NCI-H2227 treated with DMSO at 0.1 percent for 48 hours (cell line): ENCODE results near the gene KIRREL2.
A peak's percentile ranks its signal among the peaks of the same experiment; 100 is the strongest.
"Not testable (repeated sequence)": the region's sequence is repeated elsewhere in the genome, so short reads cannot be mapped to it uniquely, and the experiment has no call there.

Experiments used
- DNase-seq: peaks from one replicate; lab custom pipeline; 2025; lab: John Stamatoyannopoulos, UW

The KIRREL2 gene

GRCh38 chr19:35856546-35857149 is at the start of gene KIRREL2:
TSS of gene KIRREL2 (plus strand) at chr19:35856911. CDS start at chr19:35857120, 209 bp downstream.
- DNase-seq, result peak; percentile 80

- DNase-seq, result no peak
These were observed 49.1 kb upstream of the KIRREL2 start for GRCh38 chr19:35807633-35808032.

GRCh38 chr19:35811317-35812219 is 45.1 kb upstream of the KIRREL2 start:
- no peak for DNase-seq

- no peak for DNase-seq
These were observed 44.3 kb upstream of the KIRREL2 start, which contains the start of gene PRODH2 for GRCh38 chr19:35812220-35813042. TSS of gene PRODH2 (minus strand) at chr19:35812845. CDS start at chr19:35812805, 40 bp downstream.

GRCh38 chr19:35813043-35813890 is 43.4 kb upstream of the KIRREL2 start:
- no peak for DNase-seq

- no peak for DNase-seq
These were observed 40.4 kb upstream of the KIRREL2 start for GRCh38 chr19:35816262-35816661.

- no peak for DNase-seq
These were observed 39.9 kb upstream of the KIRREL2 start for GRCh38 chr19:35816846-35817245.

- no peak for DNase-seq
These were observed 38.3 kb upstream of the KIRREL2 start for GRCh38 chr19:35818445-35818844.

GRCh38 chr19:35822579-35822978 is 34.1 kb upstream of the KIRREL2 start:
- no peak for DNase-seq

- no peak for DNase-seq
These were observed 32.6 kb upstream of the KIRREL2 start for GRCh38 chr19:35824150-35824549.

- DNase-seq, result no peak
These were observed 27.9 kb upstream of the KIRREL2 start for GRCh38 chr19:35828692-35829301.

- DNase-seq, result no peak
These were observed 25.7 kb upstream of the KIRREL2 start for GRCh38 chr19:35830986-35831385.

GRCh38 chr19:35832054-35832453 is 24.7 kb upstream of the KIRREL2 start:
- DNase-seq, result no peak

GRCh38 chr19:35833972-35834371 is 22.7 kb upstream of the KIRREL2 start:
- DNase-seq, result no peak

GRCh38 chr19:35836096-35836495 is 20.6 kb upstream of the KIRREL2 start:
- DNase-seq, result not testable (repeated sequence)

GRCh38 chr19:35841961-35842595 is 14.6 kb upstream of the KIRREL2 start:
- no peak for DNase-seq

GRCh38 chr19:35842666-35843272 is 13.9 kb upstream of the KIRREL2 start:
- DNase-seq, result no peak

- DNase-seq, result peak; percentile 81
These were observed 12.8 kb upstream of the KIRREL2 start for GRCh38 chr19:35843676-35844481.
